Skin epidermis (tissue), 12 donors: ENCODE data around the gene MYOM1.
"Not testable (repeated sequence)": the region's sequence is repeated elsewhere in the genome, so short reads cannot be mapped to it uniquely, and the experiment has no call there.

Source experiments
- H3K27ac ChIP-seq, 21 experiments: fragments of 200-600 bp; sonication (generic) in 11 of 21; one replicate each; pipeline ENCODE4 v1.5.0; 2020; ENCODE audit warnings: mild to moderate bottlenecking in 3 of 21, inconsistent platforms in 2 of 21, moderate library complexity in 2 of 21
- H3K4me3 ChIP-seq, 7 experiments: fragments of 200-600 bp; sonication (generic) in 2 of 7; one replicate each; pipeline ENCODE4 v1.5.0; 2020; ENCODE audit warnings: inconsistent platforms in 2 of 7, mild to moderate bottlenecking in 2 of 7, moderate library complexity in 1 of 7

MYOM1 gene

GRCh38 chr18:3069671-3070433 lies 149.9 kb downstream of the MYOM1 start:
- no peak overlapping the region for H3K27ac ChIP-seq
- H3K4me3 ChIP-seq = no peak overlapping the region

- H3K27ac ChIP-seq = no peak overlapping the region
- no peak overlapping the region for H3K4me3 ChIP-seq
Measured at GRCh38 chr18:3067722-3068121, 152.0 kb downstream of the MYOM1 start.

GRCh38 chr18:3067165-3067661 lies 152.6 kb downstream of the MYOM1 start:
- H3K4me3 ChIP-seq = no peak overlapping the region
- no peak overlapping the region for H3K27ac ChIP-seq

- no peak overlapping the region for H3K4me3 ChIP-seq
- H3K27ac ChIP-seq = no peak overlapping the region
Measured at GRCh38 chr18:3066341-3067110, 153.2 kb downstream of the MYOM1 start.

- H3K4me3 ChIP-seq, H3K27ac ChIP-seq: not testable (repeated sequence)
Measured at GRCh38 chr18:3063766-3064165, 156.0 kb downstream of the MYOM1 start.

- H3K27ac ChIP-seq = peak overlapping the region in 4 of 21 experiments; percentile 76 to 84 (median 79)
- H3K4me3 ChIP-seq = no peak overlapping the region
Measured at GRCh38 chr18:3062798-3063680, 156.7 kb downstream of the MYOM1 start.

- Histone ChIP-seq H3K4me3 (no peak overlapping the region), H3K27ac (peak overlapping the region in 9 of 21 experiments; percentile 44 to 84 (median 76))
Measured at GRCh38 chr18:3061581-3062312, 158.0 kb downstream of the MYOM1 start.

- Histone ChIP-seq H3K27ac (peak overlapping the region in 16 of 21 experiments; percentile 5 to 84 (median 55)), H3K4me3 (no peak overlapping the region)
Measured at GRCh38 chr18:3060667-3061580, 158.8 kb downstream of the MYOM1 start.

GRCh38 chr18:3059272-3059671 lies 160.5 kb downstream of the MYOM1 start:
- peak overlapping the region in 12 of 21 experiments; percentile 12 to 84 (median 55) for H3K27ac ChIP-seq
- H3K4me3 ChIP-seq = no peak overlapping the region

GRCh38 chr18:3058328-3059191 lies 161.2 kb downstream of the MYOM1 start:
- H3K27ac ChIP-seq = peak overlapping the region in 10 of 21 experiments; percentile 19 to 84 (median 66)
- H3K4me3 ChIP-seq = no peak overlapping the region

GRCh38 chr18:3057526-3057925 lies 162.2 kb downstream of the MYOM1 start:
- H3K27ac ChIP-seq = peak overlapping the region in 4 of 21 experiments; percentile 4 to 84 (median 78)

GRCh38 chr18:3056311-3056710 lies 163.5 kb downstream of the MYOM1 start:
- no peak overlapping the region for H3K27ac ChIP-seq
- no peak overlapping the region for H3K4me3 ChIP-seq

More at GRCh38 chr18:3057526-3057925, 162.2 kb downstream of the MYOM1 start:
- H3K4me3 ChIP-seq = no peak overlapping the region

- H3K27ac ChIP-seq = no peak overlapping the region
Measured at GRCh38 chr18:3055816-3056215, 164.0 kb downstream of the MYOM1 start.

GRCh38 chr18:3055186-3055728 lies 164.5 kb downstream of the MYOM1 start:
- H3K27ac ChIP-seq = no peak overlapping the region
- no peak overlapping the region for H3K4me3 ChIP-seq

More at GRCh38 chr18:3055816-3056215, 164.0 kb downstream of the MYOM1 start:
- H3K4me3 ChIP-seq = no peak overlapping the region

- Histone ChIP-seq H3K27ac (no peak overlapping the region), H3K4me3 (no peak overlapping the region)
Measured at GRCh38 chr18:3054780-3055179, 165.0 kb downstream of the MYOM1 start.

GRCh38 chr18:3054214-3054613 lies 165.6 kb downstream of the MYOM1 start:
- no peak overlapping the region for H3K4me3 ChIP-seq
- H3K27ac ChIP-seq = no peak overlapping the region

- Histone ChIP-seq H3K4me3 (no peak overlapping the region), H3K27ac (no peak overlapping the region)
Measured at GRCh38 chr18:3053081-3053480, 166.7 kb downstream of the MYOM1 start.
